Esophagus squamous epithelium (tissue), 5 donors: Measurements from ENCODE around the gene THAP4. TPM values are rescaled to one million over a fixed set of nuclear protein-coding genes. Genes with fewer than 3 reads are reported as not detected.

ENCODE experiments used
- DNase-seq: peaks from one replicate; lab custom pipeline; 2025; lab: John Stamatoyannopoulos, UW
- H3K27ac ChIP-seq, 4 donors: fragments of 200-600 bp; sonication (generic); one replicate each; pipeline ENCODE4 v1.5.1; 2016 to 2019; ENCODE audit warnings: mild to moderate bottlenecking in 1 of 4
- H3K27me3 ChIP-seq, 4 donors: fragments of 200-600 bp; sonication (generic); 1 replicate in 3 of 4; 2 replicates in 1 of 4; pipeline versions ENCODE4 v1.5.1 to v1.6.0; 2017 to 2021; ENCODE audit warnings: antibody characterized with exemption in 1 of 4
- H3K36me3 ChIP-seq, 3 donors: fragments of 200-600 bp; sonication (generic); one replicate each; pipeline ENCODE4 v1.5.1; 2016 to 2019
- H3K4me1 ChIP-seq, 3 donors: fragments of 200-600 bp; sonication (generic); one replicate each; pipeline ENCODE4 v1.5.1; 2017 to 2019
- H3K4me3 ChIP-seq, 4 donors: fragments of 200-600 bp; sonication (generic); 1 replicate in 3 of 4; 2 replicates in 1 of 4; pipeline ENCODE4 v1.5.1; 2016 to 2019; ENCODE audit warnings: mild to moderate bottlenecking in 2 of 4, moderate library complexity in 1 of 4
- H3K9me3 ChIP-seq, 3 donors: fragments of 200-600 bp; sonication (generic); one replicate each; pipeline ENCODE4 v1.5.1; 2016 to 2019
- POLR2A ChIP-seq, 4 donors: fragments of 450-650 bp; IDR thresholded peaks; one replicate each; pipeline ENCODE4 v1.6.1; 2017; ENCODE audit warnings: antibody characterized with exemption in 4 of 4, mild to moderate bottlenecking in 4 of 4, moderate library complexity in 3 of 4
- WGBS, 2 donors: methylation state at CpG; one replicate each; pipeline ENCODE4 v1.1.5; 2018; 5-methylcytosine and 5-hydroxymethylcytosine counted together
- intact Hi-C: fragments of 100-400 bp; cut with DNase I; formaldehyde crosslinking; loops from one replicate; pipeline ENCODE4 v1.15.0; 2022
- total RNA-seq, 4 donors: library from RNA; depleted of rRNA; stranded (reverse); fragments of >200 nt; gene quantifications; one replicate each; pipeline ENCODE4 v1.1.0, GENCODE V29; 2016
- TF ChIP-seq, protein P1 (sequence below), 6 experiments: fragments of 450-650 bp in 4 of 6; fragments of 200-600 bp in 2 of 6; sonication (generic) in 2 of 6; IDR thresholded peaks; one replicate each; pipeline ENCODE4 v1.5.1; 2016 to 2019; ENCODE audit warnings: antibody characterized with exemption in 6 of 6, mild to moderate bottlenecking in 4 of 6, moderate library complexity in 4 of 6
- donor health status: DM: yes; HTN: yes; CAD: no.

THAP4 gene
- total RNA-seq, 4 donors from 2014 or later = 40.7 to 53.2 (median 46.4) TPM

DNA sequence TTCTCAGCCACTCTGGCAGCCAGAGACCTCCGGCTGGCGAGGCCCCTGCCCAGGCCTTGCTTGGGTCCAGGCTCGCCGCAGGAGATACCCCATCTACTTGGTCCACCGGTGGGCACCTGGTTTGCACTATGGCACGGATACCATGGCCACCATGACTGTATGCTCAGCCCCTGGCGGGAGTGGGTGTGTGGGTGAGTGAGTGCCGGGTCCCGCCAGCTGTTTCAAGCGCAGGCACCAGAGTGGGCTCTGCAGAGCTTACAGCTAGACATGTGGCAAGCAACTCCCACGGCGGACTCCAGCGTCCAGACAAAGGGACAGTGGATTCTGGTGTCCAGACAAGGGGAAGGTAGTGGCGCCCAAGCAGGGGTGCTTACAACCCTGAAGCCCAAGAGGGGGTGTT, 2.0 kb upstream of the THAP4 start:
- intact Hi-C loops = no loop called here
- Histone ChIP-seq H3K27me3 (no peaks in the 10 kb centered on the region), H3K36me3 (peaks cover 0 to 13% (median 0%) of the 10 kb centered on the region in 3 donors), H3K4me1 (peaks cover 18 to 68% (median 39%) of the 10 kb centered on the region in 3 donors), H3K27ac (no peak overlapping the region), H3K4me3 (peak overlapping the region in 3 of 4 donors; percentile 72 to 99 (median 90)), H3K9me3 (no peaks in the 10 kb centered on the region)
- TF ChIP-seq, protein P1, sequence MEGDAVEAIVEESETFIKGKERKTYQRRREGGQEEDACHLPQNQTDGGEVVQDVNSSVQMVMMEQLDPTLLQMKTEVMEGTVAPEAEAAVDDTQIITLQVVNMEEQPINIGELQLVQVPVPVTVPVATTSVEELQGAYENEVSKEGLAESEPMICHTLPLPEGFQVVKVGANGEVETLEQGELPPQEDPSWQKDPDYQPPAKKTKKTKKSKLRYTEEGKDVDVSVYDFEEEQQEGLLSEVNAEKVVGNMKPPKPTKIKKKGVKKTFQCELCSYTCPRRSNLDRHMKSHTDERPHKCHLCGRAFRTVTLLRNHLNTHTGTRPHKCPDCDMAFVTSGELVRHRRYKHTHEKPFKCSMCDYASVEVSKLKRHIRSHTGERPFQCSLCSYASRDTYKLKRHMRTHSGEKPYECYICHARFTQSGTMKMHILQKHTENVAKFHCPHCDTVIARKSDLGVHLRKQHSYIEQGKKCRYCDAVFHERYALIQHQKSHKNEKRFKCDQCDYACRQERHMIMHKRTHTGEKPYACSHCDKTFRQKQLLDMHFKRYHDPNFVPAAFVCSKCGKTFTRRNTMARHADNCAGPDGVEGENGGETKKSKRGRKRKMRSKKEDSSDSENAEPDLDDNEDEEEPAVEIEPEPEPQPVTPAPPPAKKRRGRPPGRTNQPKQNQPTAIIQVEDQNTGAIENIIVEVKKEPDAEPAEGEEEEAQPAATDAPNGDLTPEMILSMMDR (IDR thresholded peaks at IDR 0.05) = no peak
- no peak for TF ChIP-seq POLR2A (IDR thresholded peaks at IDR 0.05)
- no peak for DNase-seq
- WGBS, 2 donors = 91 to 95% methylated on average over 7 to 10 of the region's 14 CpGs

DNA sequence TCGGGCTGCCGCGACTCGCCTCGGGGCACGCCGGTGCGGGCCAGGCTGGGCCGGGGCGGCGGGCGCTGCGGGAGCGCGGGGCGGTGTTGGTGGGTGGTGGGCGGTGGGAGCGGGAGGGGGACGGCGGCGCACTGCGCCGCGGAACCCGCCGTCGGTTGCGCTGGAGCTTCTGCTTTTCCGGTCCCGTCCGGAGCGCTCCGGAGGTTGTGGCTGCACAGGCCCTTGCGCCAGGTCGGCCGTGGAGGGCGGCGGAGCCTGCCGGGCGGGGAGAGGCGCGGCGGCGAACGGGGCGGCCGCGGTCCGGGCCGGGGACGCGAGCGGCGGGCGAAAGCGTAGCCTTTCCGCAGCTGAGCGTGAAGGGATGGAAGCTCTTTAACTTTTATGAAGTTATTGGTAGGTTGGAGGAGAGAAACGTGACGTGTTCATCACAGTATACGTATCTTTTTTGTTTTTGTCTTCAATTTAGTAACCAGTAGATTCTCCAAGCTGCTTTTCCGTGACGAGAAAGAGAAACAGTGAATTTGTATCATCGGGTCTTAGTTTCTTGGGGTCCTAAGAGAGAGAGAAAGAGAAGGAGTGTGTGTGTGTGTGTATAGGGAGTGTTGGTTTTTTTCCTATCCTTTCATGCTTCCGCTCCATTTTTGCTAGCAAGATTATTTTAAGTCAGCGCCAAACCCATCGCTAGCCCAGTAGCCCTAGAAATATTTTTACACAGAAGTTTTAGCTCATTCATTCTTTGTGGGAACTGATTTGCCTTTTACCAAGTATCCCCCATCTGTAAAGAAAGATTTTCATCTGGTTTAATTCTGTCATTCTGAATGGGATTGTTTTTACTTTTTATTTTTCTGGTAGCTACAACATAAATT, 1.1 kb upstream of the THAP4 start:
- Histone ChIP-seq H3K4me1 (peaks cover 18 to 74% (median 39%) of the 10 kb centered on the region in 3 donors), H3K4me3 (peak overlapping the region; percentile 72 to 99 (median 86)), H3K27ac (peak overlapping the region; percentile 95 to 100 (median 100)), H3K9me3 (no peaks in the 10 kb centered on the region), H3K36me3 (peaks cover 7 to 19% (median 8%) of the 10 kb centered on the region in 3 donors), H3K27me3 (no peaks in the 10 kb centered on the region)
- TF ChIP-seq, protein P1 (IDR thresholded peaks at IDR 0.05) = no peak
- no peak for TF ChIP-seq POLR2A (IDR thresholded peaks at IDR 0.05)
- intact Hi-C loops = no loop called here
- DNase-seq = no peak
- 1% methylated on average over 9 to 32 of the region's 67 CpGs for WGBS, 2 donors

DNA sequence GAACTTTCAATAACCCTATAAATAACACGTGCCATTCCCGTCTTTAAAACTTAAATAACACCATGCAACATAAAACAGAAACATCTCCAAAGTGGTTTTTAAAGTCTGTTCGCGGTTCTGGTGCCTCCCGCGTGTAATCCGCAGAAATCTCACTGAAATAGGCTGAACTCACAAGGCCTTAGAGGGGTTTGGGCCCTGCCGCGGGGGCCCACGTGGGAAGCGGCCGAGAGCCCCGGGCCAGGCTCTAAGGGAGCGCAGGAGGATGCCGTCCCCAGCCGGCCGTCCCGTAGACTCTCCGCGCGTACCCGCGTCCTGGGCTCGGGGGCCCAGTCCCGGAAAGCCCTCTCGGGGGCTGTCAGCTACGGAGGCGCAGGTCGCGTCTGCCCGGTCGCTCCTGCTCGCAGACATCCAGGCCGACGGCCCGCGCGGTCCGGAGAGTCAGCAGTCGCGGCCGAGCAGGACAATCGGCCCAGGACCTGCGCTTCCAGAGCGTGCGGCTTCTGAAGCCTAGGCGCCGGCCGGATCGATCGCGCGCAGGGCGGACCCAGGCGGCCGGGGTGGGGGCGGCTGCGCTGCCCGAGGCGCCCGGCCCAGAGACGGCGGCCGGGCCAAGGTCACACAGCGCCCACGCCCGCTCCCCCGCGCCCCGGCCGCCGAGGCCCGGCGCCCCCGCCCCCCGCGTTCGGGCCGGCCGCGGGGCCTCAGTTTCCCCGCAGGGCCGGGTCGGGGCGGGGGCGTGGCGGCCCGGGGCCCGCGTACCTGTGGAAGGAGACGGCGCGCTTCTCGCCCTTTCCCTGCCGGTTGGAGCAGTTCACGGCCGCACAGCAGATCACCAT, 558 bp downstream of the THAP4 start:
- H3K27me3 ChIP-seq = no peaks in the 10 kb centered on the region
- H3K4me1 ChIP-seq = peaks cover 18 to 64% (median 39%) of the 10 kb centered on the region in 3 donors
- no peaks in the 10 kb centered on the region for H3K9me3 ChIP-seq
- peak overlapping the region; percentile 95 to 100 (median 100) for H3K27ac ChIP-seq
- peaks cover 13 to 35% (median 18%) of the 10 kb centered on the region in 3 donors for H3K36me3 ChIP-seq
- DNase-seq = no peak
- H3K4me3 ChIP-seq = peak overlapping the region; percentile 72 to 99 (median 86)
- TF ChIP-seq, protein P1 (IDR thresholded peaks at IDR 0.05) = no peak
- peak in 1 of 4 donors; percentile 29 for TF ChIP-seq POLR2A (IDR thresholded peaks at IDR 0.05)
- WGBS, 2 donors = 0% methylated on average over 7 to 36 of the region's 97 CpGs
- intact Hi-C loops = no loop called here

DNA sequence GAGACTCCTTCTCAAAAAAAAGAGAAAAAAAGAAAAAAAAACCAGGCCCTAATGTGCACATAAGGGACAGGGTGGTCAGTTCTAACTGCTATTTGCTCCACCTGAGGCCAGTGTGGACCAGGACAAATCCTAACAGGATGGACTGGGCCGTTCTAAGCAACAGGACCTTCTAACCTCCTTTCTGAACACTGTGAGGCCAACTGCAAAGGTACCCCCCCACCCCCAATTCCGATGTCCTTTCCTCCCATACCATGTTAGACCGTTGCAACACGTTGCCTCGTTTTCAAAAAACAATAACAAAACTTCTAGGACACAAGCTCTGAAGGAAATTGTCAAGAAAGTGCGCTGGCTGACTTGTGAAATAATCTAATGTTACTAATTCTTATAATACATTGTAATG, 1.2 kb downstream of the THAP4 start:
- peak overlapping the region; percentile 95 to 100 (median 100) for H3K27ac ChIP-seq

More for the DNA sequence above, 1.2 kb downstream of the THAP4 start:
- Histone ChIP-seq H3K9me3 (no peaks in the 10 kb centered on the region), H3K27me3 (no peaks in the 10 kb centered on the region), H3K4me1 (peaks cover 18 to 62% (median 38%) of the 10 kb centered on the region in 3 donors), H3K4me3 (peak overlapping the region; percentile 72 to 99 (median 86)), H3K36me3 (peaks cover 13 to 40% (median 18%) of the 10 kb centered on the region in 3 donors)
- no peak for TF ChIP-seq POLR2A (IDR thresholded peaks at IDR 0.05)
- TF ChIP-seq, protein P1 (IDR thresholded peaks at IDR 0.05) = no peak
- WGBS, 2 donors = 4 to 10% methylated on average over 6 of the region's 6 CpGs
- no peak for DNase-seq
- intact Hi-C loops = no loop called here
